ENCODE results near the gene ARFGAP3.

DNA sequence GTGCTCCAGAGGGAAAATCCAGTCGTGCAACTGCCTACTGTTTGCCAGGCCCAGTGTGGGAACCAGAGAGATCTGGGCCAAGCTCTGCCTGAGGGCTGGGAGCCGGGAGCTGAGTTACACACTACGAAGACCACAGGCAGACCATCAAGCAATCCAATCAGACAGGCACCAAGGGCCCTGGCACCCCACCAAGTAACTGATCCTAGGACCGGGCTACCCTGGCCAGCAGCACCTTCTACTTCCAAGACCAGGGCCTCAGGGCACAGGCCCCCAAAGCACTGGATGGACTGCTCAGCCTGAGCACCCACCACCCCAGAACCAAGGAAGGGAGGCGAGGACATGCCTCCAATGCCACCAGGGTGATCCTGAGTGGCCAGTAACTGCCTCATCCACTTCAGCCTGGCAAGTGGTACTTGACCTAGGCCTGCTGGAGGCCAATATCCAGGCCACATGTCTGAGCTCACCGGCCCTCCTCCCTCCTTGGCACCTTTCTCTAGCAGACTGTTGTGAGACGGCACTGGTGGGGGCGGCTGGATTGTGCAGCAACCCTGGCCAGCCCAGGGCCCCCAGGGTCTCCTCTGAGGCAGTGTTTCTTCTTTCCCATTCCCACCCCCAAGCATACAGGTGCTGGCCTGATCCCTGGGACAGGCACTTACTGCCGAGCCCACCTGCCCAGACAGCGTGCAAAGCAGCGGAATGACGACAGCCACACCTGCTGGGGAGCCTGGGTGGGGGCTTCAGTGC is 20.7 kb upstream of the ARFGAP3 start:
- TF ChIP-seq CTCF (conservative IDR thresholded peaks at IDR 0.05) (no peak), ZFX (IDR thresholded peaks at IDR 0.05) (no peak)
